HG02970 (cell line): ENCODE measurements around the gene TAS1R1.
A peak's percentile ranks its signal among the peaks of the same experiment; 100 is the strongest.

ENCODE experiments used
- ATAC-seq: cut with Tn5 transposase; IDR thresholded peaks from one replicate; pipeline ENCODE4 v1.9.1; 2021; ENCODE audit warnings: mild to moderate bottlenecking, moderate library complexity, moderate number of reproducible peaks; ENCODE audit not compliant: unreplicated experiment, low FRiP score

The TAS1R1 gene

GRCh38 chr1:6570100-6570499, 15.0 kb downstream of the TAS1R1 start:
- ATAC-seq: no peak

GRCh38 chr1:6570987-6571386, 15.9 kb downstream of the TAS1R1 start:
- ATAC-seq: no peak

- no peak for ATAC-seq
These were observed 17.7 kb downstream of the TAS1R1 start for GRCh38 chr1:6572653-6573383.

GRCh38 chr1:6574025-6574620, 19.0 kb downstream of the TAS1R1 start:
- no peak for ATAC-seq

- no peak for ATAC-seq
These were observed 19.7 kb downstream of the TAS1R1 start for GRCh38 chr1:6574818-6575217.

GRCh38 chr1:6577831-6578525, 22.9 kb downstream of the TAS1R1 start:
- no peak for ATAC-seq

GRCh38 chr1:6578624-6579373, 23.7 kb downstream of the TAS1R1 start:
- no peak for ATAC-seq

GRCh38 chr1:6579374-6580118, 24.4 kb downstream of the TAS1R1 start, which contains the start of gene ZBTB48:
TSS of gene ZBTB48 (plus strand) at chr1:6579994. CDS start at chr1:6580610, 616 bp downstream.
- peak; percentile 96 for ATAC-seq

- ATAC-seq: no peak
These were observed 25.0 kb downstream of the TAS1R1 start for GRCh38 chr1:6580119-6580592.

- ATAC-seq: no peak
These were observed 25.7 kb downstream of the TAS1R1 start for GRCh38 chr1:6580593-6581409.

GRCh38 chr1:6581561-6582305, 26.6 kb downstream of the TAS1R1 start:
- no peak for ATAC-seq

- no peak for ATAC-seq
These were observed 27.3 kb downstream of the TAS1R1 start for GRCh38 chr1:6582370-6582769.

GRCh38 chr1:6584126-6585080, 29.3 kb downstream of the TAS1R1 start:
- ATAC-seq: no peak

- ATAC-seq: no peak
These were observed 30.1 kb downstream of the TAS1R1 start for GRCh38 chr1:6585081-6585722.

- ATAC-seq: no peak
These were observed 30.7 kb downstream of the TAS1R1 start for GRCh38 chr1:6585841-6586240.

- no peak for ATAC-seq
These were observed 31.3 kb downstream of the TAS1R1 start for GRCh38 chr1:6586404-6586816.
